ENCODE data around the gene MAP1B. TPM values are rescaled to one million over a fixed set of nuclear protein-coding genes. Genes with fewer than 3 reads are reported as not detected.
A peak's percentile ranks its signal among the peaks of the same experiment; 100 is the strongest.

The MAP1B gene
- total RNA-seq, 1 experiment from 2014 or later: 34.6 TPM

DNA sequence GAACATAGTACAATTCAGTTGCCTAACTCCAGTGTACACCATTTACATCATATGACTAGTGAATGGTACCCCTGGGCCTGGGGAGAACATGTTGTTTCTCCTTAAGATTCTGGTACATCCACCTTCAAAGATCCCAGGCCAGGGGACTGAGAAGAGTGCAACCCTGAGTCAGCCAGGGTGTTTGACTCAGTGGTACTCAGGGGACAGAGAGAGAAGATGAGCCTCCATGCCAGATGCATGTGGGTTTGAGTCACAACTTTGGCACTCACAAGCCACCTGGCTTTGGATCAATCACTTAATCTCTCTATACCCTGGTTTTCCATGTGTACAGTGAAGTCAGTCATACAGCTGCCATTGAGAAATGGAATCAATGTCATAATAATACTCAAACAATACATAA, 53.7 kb downstream of the MAP1B start:
- H3K36me3 Mint-ChIP-seq (ENCODE audit: insufficient read depth, unreplicated experiment): peaks cover 3% of the 10 kb centered on the region
- BruUV-seq (replicated peaks): no TSS peak
- CTCF ChIA-PET: no interaction called here
- TF ChIP-seq, protein P1, sequence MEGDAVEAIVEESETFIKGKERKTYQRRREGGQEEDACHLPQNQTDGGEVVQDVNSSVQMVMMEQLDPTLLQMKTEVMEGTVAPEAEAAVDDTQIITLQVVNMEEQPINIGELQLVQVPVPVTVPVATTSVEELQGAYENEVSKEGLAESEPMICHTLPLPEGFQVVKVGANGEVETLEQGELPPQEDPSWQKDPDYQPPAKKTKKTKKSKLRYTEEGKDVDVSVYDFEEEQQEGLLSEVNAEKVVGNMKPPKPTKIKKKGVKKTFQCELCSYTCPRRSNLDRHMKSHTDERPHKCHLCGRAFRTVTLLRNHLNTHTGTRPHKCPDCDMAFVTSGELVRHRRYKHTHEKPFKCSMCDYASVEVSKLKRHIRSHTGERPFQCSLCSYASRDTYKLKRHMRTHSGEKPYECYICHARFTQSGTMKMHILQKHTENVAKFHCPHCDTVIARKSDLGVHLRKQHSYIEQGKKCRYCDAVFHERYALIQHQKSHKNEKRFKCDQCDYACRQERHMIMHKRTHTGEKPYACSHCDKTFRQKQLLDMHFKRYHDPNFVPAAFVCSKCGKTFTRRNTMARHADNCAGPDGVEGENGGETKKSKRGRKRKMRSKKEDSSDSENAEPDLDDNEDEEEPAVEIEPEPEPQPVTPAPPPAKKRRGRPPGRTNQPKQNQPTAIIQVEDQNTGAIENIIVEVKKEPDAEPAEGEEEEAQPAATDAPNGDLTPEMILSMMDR (IDR thresholded peaks at IDR 0.05; ENCODE audit: unreplicated experiment): no peak
- intact Hi-C loops (cut with micrococcal nuclease; ENCODE audit: unreplicated experiment): no loop called here
- no peak overlapping the region for H3K4me3 Mint-ChIP-seq (ENCODE audit: low read depth, unreplicated experiment)
- H3K27ac Mint-ChIP-seq (ENCODE audit: unreplicated experiment): no peak overlapping the region
- no peaks in the 10 kb centered on the region for H3K4me1 Mint-ChIP-seq (ENCODE audit: low read depth, unreplicated experiment)
- no peaks in the 10 kb centered on the region for H3K9me3 Mint-ChIP-seq (ENCODE audit: low read depth, unreplicated experiment)
- no peaks in the 10 kb centered on the region for H3K27me3 Mint-ChIP-seq (ENCODE audit: unreplicated experiment)
- no peak for DNase-seq

DNA sequence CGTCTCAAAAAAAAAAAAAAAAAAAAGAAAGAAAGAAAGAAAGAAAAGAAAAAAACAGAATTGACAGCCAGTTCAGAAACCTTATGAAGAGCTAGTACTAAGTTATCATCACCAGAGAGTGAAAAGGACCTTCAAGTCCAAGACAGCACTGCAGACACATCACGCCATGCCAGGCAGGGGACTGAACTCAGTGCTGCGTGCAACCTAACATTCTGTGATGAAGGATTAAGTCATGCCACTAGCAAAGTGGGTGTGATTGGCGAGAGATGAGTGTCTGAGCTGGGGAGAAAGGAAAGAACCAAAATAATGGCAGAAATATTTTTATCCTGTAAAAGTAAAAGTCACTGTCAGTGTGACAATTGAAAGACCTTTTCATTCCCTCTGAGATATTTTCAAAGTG, 54.7 kb downstream of the MAP1B start:
- Mint-ChIP-seq H3K4me3 (ENCODE audit: low read depth, unreplicated experiment) (no peak overlapping the region), H3K9me3 (ENCODE audit: low read depth, unreplicated experiment) (no peaks in the 10 kb centered on the region), H3K27me3 (ENCODE audit: unreplicated experiment) (no peaks in the 10 kb centered on the region), H3K27ac (ENCODE audit: unreplicated experiment) (no peak overlapping the region), H3K36me3 (ENCODE audit: insufficient read depth, unreplicated experiment) (no peaks in the 10 kb centered on the region), H3K4me1 (ENCODE audit: low read depth, unreplicated experiment) (peaks cover 8% of the 10 kb centered on the region)
- CTCF ChIA-PET: no interaction called here
- intact Hi-C loops (cut with micrococcal nuclease; ENCODE audit: unreplicated experiment): no loop called here
- no TSS peak for BruUV-seq (replicated peaks)
- TF ChIP-seq, protein P1 (IDR thresholded peaks at IDR 0.05; ENCODE audit: unreplicated experiment): no peak
- no peak for DNase-seq

DNA sequence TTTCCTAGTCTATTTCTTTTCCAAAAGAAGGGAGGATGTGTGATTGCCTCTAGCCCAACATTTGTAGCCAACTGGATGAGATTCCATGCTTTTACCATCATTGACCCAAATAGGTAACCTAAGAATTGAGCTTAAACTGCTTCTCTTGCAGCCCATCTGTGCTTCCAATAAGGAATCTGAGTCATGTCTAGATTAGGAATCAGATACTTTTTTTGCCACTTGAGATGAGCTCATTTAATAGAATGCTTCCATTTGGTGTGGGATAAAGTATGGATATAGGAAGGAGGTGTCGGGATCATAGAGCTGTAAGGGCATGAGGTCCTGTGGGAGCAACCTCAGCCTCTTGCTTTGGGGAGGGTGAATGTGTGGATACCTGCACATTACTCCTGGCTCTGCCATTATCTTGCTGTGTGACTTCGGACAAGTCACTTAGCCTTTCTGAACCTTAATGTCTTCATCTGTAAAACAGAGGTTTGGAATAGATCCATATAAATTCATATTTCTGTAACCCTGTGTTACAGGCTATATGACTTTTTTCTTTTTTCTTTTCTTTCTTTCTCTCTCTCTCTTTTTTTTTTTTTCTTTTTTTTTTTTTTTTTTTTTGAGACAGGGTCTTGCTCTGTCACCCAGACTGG, 56.2 kb downstream of the MAP1B start:
- BruUV-seq (replicated peaks): no TSS peak
- no peak for DNase-seq
- Mint-ChIP-seq H3K27me3 (ENCODE audit: unreplicated experiment) (no peaks in the 10 kb centered on the region), H3K4me1 (ENCODE audit: low read depth, unreplicated experiment) (peaks cover 8% of the 10 kb centered on the region), H3K36me3 (ENCODE audit: insufficient read depth, unreplicated experiment) (no peaks in the 10 kb centered on the region), H3K4me3 (ENCODE audit: low read depth, unreplicated experiment) (no peak overlapping the region), H3K9me3 (ENCODE audit: low read depth, unreplicated experiment) (no peaks in the 10 kb centered on the region), H3K27ac (ENCODE audit: unreplicated experiment) (no peak overlapping the region)
- CTCF ChIA-PET: interaction anchor here (0.6 kb wide), 1 partner anchor 38 kb away, joined by 3 read pairs; no protein-coding TSS in a partner anchor
- intact Hi-C loops (cut with micrococcal nuclease; ENCODE audit: unreplicated experiment): no loop called here
- TF ChIP-seq, protein P1 (IDR thresholded peaks at IDR 0.05; ENCODE audit: unreplicated experiment): no peak

DNA sequence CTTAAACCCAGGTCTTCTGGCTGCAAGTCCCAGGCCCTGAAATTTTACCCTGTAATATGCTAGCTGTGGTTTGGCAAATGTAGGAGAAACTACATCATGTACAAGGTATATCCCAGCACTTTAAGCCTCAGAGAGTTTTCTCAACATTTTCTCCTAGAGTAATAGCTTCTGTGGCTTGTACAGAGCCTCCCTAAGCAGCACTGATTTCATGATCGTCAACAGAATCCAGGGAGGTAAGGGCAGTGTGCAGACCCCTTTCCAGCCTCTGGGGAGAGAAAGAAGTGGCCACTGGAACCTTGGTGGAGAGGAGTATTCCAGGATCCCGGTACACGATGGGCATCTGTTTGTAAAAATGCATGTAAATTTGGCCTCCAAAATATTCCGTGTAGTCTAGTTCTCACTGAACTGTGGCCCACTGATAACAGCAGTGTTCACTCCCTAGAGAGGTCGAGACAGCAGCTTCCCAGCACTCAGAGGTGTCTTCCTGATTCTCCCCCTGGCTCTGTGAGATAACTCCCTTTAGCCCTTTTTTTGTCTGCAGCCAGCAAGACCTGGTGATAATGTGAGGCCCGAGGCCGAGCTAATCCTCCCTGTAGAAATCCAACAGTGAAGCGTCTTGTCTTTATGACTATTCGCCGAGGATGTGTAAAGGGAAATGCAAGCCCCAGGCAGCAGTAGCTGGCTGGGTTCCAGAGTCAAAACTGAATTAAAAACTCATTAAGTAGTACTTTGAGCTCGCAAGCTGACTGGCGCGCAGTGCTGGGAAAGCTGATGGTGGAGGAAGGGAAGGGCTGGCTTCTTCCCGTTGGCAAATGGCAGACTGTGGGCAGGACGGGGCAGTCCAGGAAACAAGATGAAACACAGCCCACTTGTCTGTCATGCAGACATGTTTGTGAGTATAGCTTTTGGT, 59.0 kb downstream of the MAP1B start:
- TF ChIP-seq, protein P1 (IDR thresholded peaks at IDR 0.05; ENCODE audit: unreplicated experiment): no peak
- BruUV-seq (replicated peaks): no TSS peak
- Mint-ChIP-seq H3K9me3 (ENCODE audit: low read depth, unreplicated experiment) (no peaks in the 10 kb centered on the region), H3K4me3 (ENCODE audit: low read depth, unreplicated experiment) (no peak overlapping the region), H3K27me3 (ENCODE audit: unreplicated experiment) (no peaks in the 10 kb centered on the region), H3K4me1 (ENCODE audit: low read depth, unreplicated experiment) (peaks cover 8% of the 10 kb centered on the region), H3K27ac (ENCODE audit: unreplicated experiment) (peak overlapping the region; percentile 29), H3K36me3 (ENCODE audit: insufficient read depth, unreplicated experiment) (no peaks in the 10 kb centered on the region)
- CTCF ChIA-PET: interaction anchor here (0.6 to 0.8 kb wide), 3 partner anchors 29 to 82 kb away, joined by 3 to 6 read pairs (median 3); no protein-coding TSS in a partner anchor
- intact Hi-C loops (cut with micrococcal nuclease; ENCODE audit: unreplicated experiment): no loop called here
- peak; percentile 11 for DNase-seq

Measured in Calu3 (cell line).